Tibial nerve (tissue), 4 donors: ENCODE data around the gene CXorf49. TPM values are rescaled to one million over a fixed set of nuclear protein-coding genes. Genes with fewer than 3 reads are reported as not detected.
"Not testable (repeated sequence)": the region's sequence is repeated elsewhere in the genome, so short reads cannot be mapped to it uniquely, and the experiment has no call there.

Source experiments
- DNase-seq, 2 donors: peaks; one replicate each; pipeline ENCODE4 v3.0.0-alpha.2; 2019; ENCODE audit warnings: low spot score in 2 of 2
- H3K27ac ChIP-seq, 4 donors: fragments of 200-600 bp; sonication (generic) in 3 of 4; one replicate each; pipeline ENCODE4 v1.5.1; 2017 to 2019; ENCODE audit warnings: mild to moderate bottlenecking in 1 of 4
- H3K27me3 ChIP-seq, 2 donors: fragments of 200-600 bp; sonication (generic) in 1 of 2; one replicate each; pipeline versions ENCODE4 v1.5.1 to v1.6.0; 2017 to 2019
- H3K36me3 ChIP-seq, 3 donors: fragments of 200-600 bp; sonication (generic); one replicate each; pipeline ENCODE4 v1.5.1; 2018 to 2019
- H3K4me1 ChIP-seq, 4 donors: fragments of 200-600 bp; sonication (generic) in 3 of 4; one replicate each; pipeline ENCODE4 v1.5.1; 2017 to 2019
- H3K4me3 ChIP-seq, 4 donors: fragments of 200-600 bp; sonication (generic) in 3 of 4; one replicate each; pipeline ENCODE4 v1.5.1; 2017 to 2019; ENCODE audit warnings: mild to moderate bottlenecking in 1 of 4, moderate library complexity in 1 of 4
- H3K9me3 ChIP-seq, 4 donors: fragments of 200-600 bp; sonication (generic) in 3 of 4; one replicate each; pipeline ENCODE4 v1.5.1; 2017 to 2019
- WGBS, 2 donors: methylation state at CpG; one replicate each; pipeline ENCODE4 v1.1.5; 2018; 5-methylcytosine and 5-hydroxymethylcytosine counted together
- total RNA-seq, 4 donors: library from RNA; depleted of rRNA; stranded (reverse); fragments of >200 nt; gene quantifications; one replicate each; pipeline ENCODE4 v1.1.0, GENCODE V29; 2016

Gene CXorf49
- not detected for total RNA-seq

DNA sequence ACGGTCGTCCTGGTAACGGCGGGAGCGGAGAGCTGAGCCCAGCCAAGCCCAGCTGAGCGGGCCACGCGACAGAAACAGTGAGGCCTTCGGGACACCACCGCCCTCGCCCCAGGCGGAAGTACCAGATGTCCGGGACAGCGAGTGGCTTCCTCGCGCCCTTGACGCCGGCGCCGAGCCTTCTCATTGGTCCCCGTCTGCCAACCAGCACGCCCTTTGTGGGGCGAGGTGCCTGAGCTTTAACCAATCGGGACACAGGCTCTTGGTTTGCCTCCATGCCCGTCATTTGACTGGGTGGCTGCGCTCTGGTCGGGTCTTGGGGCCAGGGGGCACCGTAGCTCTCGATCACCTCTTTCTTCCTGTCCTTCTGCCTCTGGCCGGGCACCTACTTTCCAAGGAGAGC is at the start of gene CXorf49:
CXorf49 (minus strand) TSS at position 101 of the 400 bp plus-strand sequence. CDS start 134 bp downstream, outside the sequence.
- DNase-seq, H3K27me3 ChIP-seq, H3K27ac ChIP-seq, H3K36me3 ChIP-seq, H3K4me3 ChIP-seq, H3K4me1 ChIP-seq, H3K9me3 ChIP-seq: not testable (repeated sequence)
- no CpG with 5 or more reads among the region's 30 CpGs for WGBS, 2 donors

- not testable (repeated sequence) for H3K27me3 ChIP-seq, DNase-seq, H3K4me3 ChIP-seq, H3K27ac ChIP-seq, H3K36me3 ChIP-seq, H3K9me3 ChIP-seq, H3K4me1 ChIP-seq
- no CpG with 5 or more reads among the region's 14 CpGs for WGBS, 2 donors
These were observed 49.0 kb upstream of the CXorf49 start for GRCh38 chrX:71767134-71767533.

DNA sequence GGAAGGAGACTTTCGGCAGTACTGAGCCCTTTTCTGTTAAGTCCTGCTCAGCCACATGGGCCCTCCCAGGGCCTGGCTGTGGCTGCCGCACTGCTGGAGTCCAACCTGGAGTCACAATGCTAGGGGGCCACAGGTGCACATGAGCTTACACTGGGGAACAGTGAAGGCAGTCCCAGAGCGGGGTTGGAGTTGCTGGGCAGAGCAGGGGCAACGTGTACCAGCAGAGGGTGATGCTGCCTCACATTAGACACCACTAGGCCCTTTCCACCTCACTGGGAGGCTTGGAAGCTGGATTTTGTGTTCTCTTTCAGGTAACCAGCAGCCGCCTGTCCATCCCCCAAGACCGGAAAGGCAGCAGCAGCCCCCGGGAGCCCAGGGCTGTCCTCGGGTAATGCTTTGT is 47.5 kb upstream of the CXorf49 start:
- H3K4me3 ChIP-seq, H3K27me3 ChIP-seq, H3K4me1 ChIP-seq, H3K9me3 ChIP-seq, H3K27ac ChIP-seq, DNase-seq, H3K36me3 ChIP-seq: not testable (repeated sequence)
- WGBS, 2 donors: no CpG with 5 or more reads among the region's 8 CpGs

DNA sequence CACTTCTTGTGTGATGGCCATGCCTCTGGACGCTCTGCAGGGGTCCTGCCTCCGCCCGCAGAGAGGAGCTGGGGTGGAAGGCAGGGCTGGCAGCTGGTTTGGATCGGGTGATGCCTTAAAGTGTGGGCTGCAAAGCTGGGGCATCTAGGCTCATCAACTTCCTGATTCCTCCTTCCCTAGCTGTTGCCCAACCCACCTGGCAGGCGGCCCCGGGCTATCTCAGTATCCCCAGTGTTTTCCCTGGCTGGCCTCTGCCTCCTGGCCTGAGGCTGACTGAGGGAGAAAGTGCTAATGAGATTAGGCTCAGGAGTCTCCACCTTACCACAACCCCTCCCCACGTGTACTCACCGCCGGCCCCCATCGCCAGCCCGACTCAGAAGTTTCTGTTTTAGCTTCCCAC is 46.7 kb upstream of the CXorf49 start:
- H3K36me3 ChIP-seq, H3K4me1 ChIP-seq, H3K27ac ChIP-seq, DNase-seq, H3K4me3 ChIP-seq, H3K9me3 ChIP-seq, H3K27me3 ChIP-seq: not testable (repeated sequence)
- WGBS, 2 donors: no CpG with 5 or more reads among the region's 11 CpGs

DNA sequence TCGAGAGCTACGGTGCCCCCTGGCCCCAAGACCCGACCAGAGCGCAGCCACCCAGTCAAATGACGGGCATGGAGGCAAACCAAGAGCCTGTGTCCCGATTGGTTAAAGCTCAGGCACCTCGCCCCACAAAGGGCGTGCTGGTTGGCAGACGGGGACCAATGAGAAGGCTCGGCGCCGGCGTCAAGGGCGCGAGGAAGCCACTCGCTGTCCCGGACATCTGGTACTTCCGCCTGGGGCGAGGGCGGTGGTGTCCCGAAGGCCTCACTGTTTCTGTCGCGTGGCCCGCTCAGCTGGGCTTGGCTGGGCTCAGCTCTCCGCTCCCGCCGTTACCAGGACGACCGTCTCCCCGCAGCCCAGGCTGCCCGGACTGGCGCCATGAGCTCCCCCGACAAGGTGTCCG is 45.0 kb upstream of the CXorf49 start, which contains the start of gene CXorf49B:
CXorf49B (plus strand) TSS at position 301 of the 400 bp plus-strand sequence; CDS start at position 376, 75 bp downstream.
- H3K4me1 ChIP-seq, DNase-seq, H3K4me3 ChIP-seq, H3K36me3 ChIP-seq, H3K27me3 ChIP-seq, H3K9me3 ChIP-seq, H3K27ac ChIP-seq: not testable (repeated sequence)
- no CpG with 5 or more reads among the region's 34 CpGs for WGBS, 2 donors

DNA sequence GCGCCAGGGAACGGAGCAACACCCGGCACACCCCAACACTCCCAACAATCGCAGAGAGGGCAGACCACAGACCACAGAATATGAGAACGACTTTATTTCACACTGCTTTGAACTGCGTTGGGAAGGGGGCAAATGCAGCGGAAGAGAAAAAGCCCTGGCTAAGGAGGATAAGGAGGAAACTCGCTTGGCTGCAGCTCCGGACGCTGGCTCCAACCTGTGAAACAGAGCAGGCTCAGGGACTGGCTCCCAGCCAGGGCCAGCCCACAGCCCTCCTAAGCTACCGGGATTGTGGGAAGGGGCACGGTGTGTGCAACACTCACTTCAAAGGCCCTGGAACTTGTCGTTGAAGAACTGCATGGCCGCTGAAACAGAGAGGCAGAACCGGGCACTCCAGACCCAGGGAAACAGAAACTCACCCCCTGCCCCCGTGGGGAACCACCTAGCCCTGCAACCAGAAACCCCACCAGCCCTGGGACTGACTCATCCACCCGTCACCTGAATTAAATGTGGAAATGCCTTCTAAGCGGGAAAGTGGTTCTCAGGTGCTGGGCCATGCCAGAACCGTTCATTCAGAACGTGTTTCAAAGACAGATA is 42.7 kb upstream of the CXorf49 start:
- not testable (repeated sequence) for H3K36me3 ChIP-seq, H3K9me3 ChIP-seq, H3K4me1 ChIP-seq, H3K4me3 ChIP-seq, H3K27ac ChIP-seq, DNase-seq, H3K27me3 ChIP-seq
- no CpG with 5 or more reads among the region's 20 CpGs for WGBS, 2 donors

- not testable (repeated sequence) for H3K36me3 ChIP-seq, H3K4me3 ChIP-seq, H3K9me3 ChIP-seq, H3K4me1 ChIP-seq, H3K27ac ChIP-seq, H3K27me3 ChIP-seq, DNase-seq
- WGBS, 2 donors: no CpG with 5 or more reads among the region's 20 CpGs
These were observed 2.3 kb upstream of the CXorf49 start for GRCh38 chrX:71720289-71720886.

DNA sequence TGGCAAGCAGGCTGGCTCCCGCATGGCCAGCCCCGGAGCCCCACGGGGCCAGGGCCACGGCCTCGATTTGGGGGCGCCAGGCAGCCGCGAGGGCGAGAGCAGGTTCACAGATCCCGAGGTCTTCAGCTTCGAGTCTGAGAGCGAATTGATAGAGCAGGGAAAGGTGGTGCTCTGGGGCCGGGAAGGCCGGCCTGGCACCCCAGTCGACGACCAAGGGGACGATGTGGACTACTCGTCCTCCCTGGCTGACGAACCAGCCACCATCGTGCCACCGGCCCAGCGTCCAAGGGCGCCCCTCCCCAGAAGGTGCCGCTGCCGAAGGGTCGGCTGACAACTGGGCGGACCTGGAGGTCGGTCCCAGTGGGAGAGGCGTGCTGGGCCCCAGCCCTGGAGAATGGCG is 1.1 kb upstream of the CXorf49 start:
- not testable (repeated sequence) for H3K27ac ChIP-seq, H3K4me1 ChIP-seq, H3K4me3 ChIP-seq, H3K36me3 ChIP-seq, H3K9me3 ChIP-seq, H3K27me3 ChIP-seq
- no CpG with 5 or more reads among the region's 30 CpGs for WGBS, 2 donors
- peak in 1 of 2 donors; percentile 0 for DNase-seq

DNA sequence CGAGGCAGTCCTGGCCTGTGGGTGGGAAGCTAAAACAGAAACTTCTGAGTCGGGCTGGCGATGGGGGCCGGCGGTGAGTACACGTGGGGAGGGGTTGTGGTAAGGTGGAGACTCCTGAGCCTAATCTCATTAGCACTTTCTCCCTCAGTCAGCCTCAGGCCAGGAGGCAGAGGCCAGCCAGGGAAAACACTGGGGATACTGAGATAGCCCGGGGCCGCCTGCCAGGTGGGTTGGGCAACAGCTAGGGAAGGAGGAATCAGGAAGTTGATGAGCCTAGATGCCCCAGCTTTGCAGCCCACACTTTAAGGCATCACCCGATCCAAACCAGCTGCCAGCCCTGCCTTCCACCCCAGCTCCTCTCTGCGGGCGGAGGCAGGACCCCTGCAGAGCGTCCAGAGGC is 1.8 kb downstream of the CXorf49 start:
- WGBS, 2 donors: no CpG with 5 or more reads among the region's 12 CpGs
- not testable (repeated sequence) for H3K27me3 ChIP-seq, H3K9me3 ChIP-seq, H3K4me1 ChIP-seq, H3K27ac ChIP-seq, H3K36me3 ChIP-seq, DNase-seq, H3K4me3 ChIP-seq

DNA sequence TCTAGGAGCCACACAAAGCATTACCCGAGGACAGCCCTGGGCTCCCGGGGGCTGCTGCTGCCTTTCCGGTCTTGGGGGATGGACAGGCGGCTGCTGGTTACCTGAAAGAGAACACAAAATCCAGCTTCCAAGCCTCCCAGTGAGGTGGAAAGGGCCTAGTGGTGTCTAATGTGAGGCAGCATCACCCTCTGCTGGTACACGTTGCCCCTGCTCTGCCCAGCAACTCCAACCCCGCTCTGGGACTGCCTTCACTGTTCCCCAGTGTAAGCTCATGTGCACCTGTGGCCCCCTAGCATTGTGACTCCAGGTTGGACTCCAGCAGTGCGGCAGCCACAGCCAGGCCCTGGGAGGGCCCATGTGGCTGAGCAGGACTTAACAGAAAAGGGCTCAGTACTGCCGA is 2.5 kb downstream of the CXorf49 start:
- not testable (repeated sequence) for H3K9me3 ChIP-seq, DNase-seq, H3K4me3 ChIP-seq, H3K27ac ChIP-seq, H3K27me3 ChIP-seq, H3K36me3 ChIP-seq, H3K4me1 ChIP-seq
- WGBS, 2 donors: no CpG with 5 or more reads among the region's 8 CpGs

DNA sequence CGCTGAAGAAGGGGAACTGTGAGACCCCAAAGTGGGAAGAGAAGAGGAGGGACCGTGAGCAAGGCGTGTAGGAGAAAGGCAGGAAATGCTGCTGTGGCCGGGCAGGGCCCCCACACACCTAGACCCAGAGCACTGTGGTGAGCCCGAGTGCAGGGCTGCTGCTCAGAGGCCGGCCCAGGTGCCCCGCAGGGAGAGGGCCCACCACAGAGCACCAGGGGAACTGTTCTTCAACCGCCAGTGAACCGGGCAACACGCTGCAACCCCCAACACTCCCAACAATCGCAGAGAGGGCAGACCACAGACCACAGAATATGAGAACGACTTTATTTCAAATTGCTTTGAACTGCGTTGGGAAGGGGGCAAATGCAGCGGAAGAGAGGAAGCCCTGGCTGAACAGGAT is 4.0 kb downstream of the CXorf49 start:
- H3K4me3 ChIP-seq, DNase-seq, H3K4me1 ChIP-seq, H3K27ac ChIP-seq, H3K27me3 ChIP-seq, H3K9me3 ChIP-seq, H3K36me3 ChIP-seq: not testable (repeated sequence)
- WGBS, 2 donors: no CpG with 5 or more reads among the region's 14 CpGs

DNA sequence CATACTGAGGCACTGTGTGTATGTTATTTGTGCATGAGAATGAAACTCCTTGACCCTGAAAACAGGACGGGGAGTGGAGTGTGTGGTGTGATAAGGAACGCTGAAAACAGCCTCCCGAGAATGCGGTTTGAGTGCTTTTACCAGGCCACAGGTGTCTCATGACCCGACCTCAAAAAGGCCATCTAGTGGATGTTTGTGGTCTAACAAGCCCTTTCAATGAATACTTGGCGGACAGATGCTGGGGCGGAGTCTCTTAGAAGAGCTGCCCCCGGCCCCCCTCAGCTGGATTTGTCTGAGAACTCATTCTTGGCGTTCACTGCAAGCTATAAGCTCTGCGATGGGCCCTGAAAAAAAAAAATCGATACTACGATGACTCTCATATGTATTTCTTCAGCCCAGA is 15.2 kb downstream of the CXorf49 start:
- not testable (repeated sequence) for DNase-seq, H3K27ac ChIP-seq, H3K9me3 ChIP-seq, H3K4me1 ChIP-seq, H3K27me3 ChIP-seq, H3K36me3 ChIP-seq, H3K4me3 ChIP-seq
- WGBS, 2 donors: no CpG with 5 or more reads among the region's 12 CpGs

- not testable (repeated sequence) for DNase-seq, H3K4me3 ChIP-seq, H3K4me1 ChIP-seq, H3K9me3 ChIP-seq, H3K36me3 ChIP-seq, H3K27ac ChIP-seq, H3K27me3 ChIP-seq
- no CpG with 5 or more reads among the region's 4 CpGs for WGBS, 2 donors
These were observed 19.1 kb downstream of the CXorf49 start for GRCh38 chrX:71699023-71699344.

GRCh38 chrX:71698299-71699022 is 19.6 kb downstream of the CXorf49 start:
- not testable (repeated sequence) for H3K4me1 ChIP-seq, H3K27me3 ChIP-seq, H3K4me3 ChIP-seq, H3K36me3 ChIP-seq, H3K9me3 ChIP-seq, DNase-seq, H3K27ac ChIP-seq
- WGBS, 2 donors: no CpG with 5 or more reads among the region's 12 CpGs
